ENCODE data around the gene BCAP31.

The BCAP31 gene

DNA sequence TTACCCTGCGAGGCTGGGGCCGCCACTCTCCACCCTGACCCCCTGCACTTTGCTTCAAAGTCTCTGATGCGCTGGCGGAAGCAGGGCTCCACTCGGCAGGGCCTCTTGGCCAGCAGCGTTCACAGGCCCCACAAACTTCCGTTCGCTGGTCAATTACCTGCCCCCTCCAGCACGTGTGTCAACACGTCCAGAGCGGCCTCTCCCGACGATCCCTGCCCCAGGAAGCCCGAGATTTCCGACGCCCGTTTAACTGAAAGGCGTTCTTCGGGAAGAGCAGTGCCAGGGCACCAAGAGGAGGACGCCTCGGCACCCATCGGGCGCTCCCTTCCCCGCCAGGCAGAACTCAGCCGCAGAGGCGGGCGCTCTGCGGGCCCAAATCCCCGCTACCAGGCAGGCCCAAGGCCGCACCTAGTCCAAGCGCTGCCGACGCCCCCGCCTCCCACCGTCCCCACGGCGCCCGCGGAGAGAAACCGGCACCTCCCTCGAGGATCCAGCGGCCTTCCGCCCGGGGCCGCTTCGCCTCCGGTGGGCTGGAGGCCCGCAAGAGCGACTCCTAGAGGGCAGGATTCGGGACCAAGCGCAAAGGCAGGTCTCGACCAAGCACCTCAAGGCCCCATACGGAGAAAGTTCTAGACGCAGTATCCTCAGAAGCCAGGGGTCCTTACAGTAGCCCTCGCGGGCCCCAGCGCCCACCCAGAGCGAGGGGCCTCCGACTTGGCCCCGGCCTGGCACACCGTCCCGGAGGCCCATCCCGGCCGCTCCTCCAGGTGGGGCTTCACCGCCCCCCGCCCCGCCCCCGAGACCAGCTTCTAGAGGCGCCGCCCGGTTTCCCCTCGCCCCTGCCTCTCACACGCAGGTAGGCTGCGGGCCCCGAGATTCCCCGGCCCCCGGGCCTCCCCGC lies 586 bp downstream of the BCAP31 start:
- H3K4me3 ChIP-seq (ENCODE audit: low read depth, low read length): peak overlapping the region; percentile 71
- no peak for DNase-seq (ENCODE audit: low read depth)
- TF ChIP-seq, protein P1, sequence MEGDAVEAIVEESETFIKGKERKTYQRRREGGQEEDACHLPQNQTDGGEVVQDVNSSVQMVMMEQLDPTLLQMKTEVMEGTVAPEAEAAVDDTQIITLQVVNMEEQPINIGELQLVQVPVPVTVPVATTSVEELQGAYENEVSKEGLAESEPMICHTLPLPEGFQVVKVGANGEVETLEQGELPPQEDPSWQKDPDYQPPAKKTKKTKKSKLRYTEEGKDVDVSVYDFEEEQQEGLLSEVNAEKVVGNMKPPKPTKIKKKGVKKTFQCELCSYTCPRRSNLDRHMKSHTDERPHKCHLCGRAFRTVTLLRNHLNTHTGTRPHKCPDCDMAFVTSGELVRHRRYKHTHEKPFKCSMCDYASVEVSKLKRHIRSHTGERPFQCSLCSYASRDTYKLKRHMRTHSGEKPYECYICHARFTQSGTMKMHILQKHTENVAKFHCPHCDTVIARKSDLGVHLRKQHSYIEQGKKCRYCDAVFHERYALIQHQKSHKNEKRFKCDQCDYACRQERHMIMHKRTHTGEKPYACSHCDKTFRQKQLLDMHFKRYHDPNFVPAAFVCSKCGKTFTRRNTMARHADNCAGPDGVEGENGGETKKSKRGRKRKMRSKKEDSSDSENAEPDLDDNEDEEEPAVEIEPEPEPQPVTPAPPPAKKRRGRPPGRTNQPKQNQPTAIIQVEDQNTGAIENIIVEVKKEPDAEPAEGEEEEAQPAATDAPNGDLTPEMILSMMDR (IDR thresholded peaks at IDR 0.05; ENCODE audit: control insufficient read depth, extremely low read depth, insufficient read depth): peak; percentile 33

DNA sequence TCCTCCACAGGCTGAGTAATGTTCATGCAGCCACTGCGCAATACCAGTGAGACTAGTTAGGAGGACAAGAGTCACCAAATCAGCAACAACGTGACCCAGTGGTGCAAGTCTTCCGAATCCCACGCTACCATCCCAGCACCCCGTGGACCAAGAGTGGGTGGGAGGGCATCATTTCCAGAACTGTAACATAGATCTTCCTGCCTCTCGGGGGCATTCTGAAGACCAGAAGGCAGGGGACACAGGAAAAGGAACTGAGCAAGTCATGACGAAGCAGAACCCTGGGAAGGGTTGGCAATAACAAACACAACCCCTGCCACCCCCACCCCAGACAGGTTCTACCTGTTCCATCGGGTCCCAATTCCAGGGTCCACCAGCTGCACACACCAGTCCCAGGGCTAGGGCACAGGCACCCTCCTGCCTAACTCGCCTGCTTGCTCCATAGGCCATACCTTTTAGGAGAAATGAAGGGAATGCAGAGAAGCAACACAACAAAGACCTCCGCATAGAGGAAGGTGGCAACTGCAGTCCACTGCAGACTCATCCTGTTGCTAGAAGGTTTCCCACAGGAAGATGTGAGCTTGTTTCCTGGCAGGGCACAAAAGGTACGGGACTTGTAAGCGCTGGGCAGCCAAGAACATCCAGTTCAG lies 1.4 kb downstream of the BCAP31 start:
- H3K4me3 ChIP-seq (ENCODE audit: low read depth, low read length): peak overlapping the region; percentile 71
- TF ChIP-seq, protein P1 (IDR thresholded peaks at IDR 0.05; ENCODE audit: control insufficient read depth, extremely low read depth, insufficient read depth): no peak
- DNase-seq (ENCODE audit: low read depth): no peak

DNA sequence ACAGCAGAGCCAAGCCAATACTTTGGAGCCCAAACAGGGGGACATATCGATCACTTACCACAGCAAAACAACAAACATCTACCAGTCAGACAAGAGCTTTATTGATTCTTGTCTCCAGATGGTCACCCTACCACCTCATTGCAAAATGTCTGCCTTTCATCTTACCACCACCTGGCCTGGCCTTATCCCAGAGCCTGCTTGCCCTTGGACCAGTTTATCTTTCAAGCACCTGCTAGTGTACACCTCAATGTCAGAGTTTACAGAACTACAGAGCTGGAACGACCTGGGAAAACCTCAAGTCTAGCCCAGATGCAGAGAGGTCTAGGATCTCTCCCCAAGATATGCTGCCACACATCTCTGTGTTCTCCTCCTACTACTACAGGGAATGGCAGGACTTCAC lies 4.5 kb downstream of the BCAP31 start:
- H3K4me3 ChIP-seq (ENCODE audit: low read depth, low read length): no peak overlapping the region
- TF ChIP-seq, protein P1 (IDR thresholded peaks at IDR 0.05; ENCODE audit: control insufficient read depth, extremely low read depth, insufficient read depth): no peak
- DNase-seq (ENCODE audit: low read depth): no peak

DNA sequence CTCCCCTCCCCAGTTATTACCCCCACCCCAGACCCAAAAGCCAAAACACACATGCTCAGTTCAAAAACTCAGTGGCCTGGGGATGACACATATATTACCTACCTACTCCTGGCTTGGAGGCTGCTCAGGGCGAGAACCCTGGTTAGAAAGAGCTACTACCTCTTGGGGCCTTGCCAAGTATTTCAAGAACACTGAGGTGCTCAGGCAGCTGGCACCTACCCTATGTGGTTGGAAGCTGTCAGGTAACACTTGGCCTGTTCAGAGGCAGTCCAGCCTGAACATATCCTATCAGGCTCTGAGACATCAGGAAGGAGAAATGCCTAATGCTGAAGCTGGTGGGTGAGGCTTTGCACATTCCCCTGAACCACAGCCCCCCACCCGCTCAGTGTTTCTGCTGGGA lies 4.9 kb downstream of the BCAP31 start:
- DNase-seq (ENCODE audit: low read depth): no peak
- TF ChIP-seq, protein P1 (IDR thresholded peaks at IDR 0.05; ENCODE audit: control insufficient read depth, extremely low read depth, insufficient read depth): no peak
- H3K4me3 ChIP-seq (ENCODE audit: low read depth, low read length): no peak overlapping the region

DNA sequence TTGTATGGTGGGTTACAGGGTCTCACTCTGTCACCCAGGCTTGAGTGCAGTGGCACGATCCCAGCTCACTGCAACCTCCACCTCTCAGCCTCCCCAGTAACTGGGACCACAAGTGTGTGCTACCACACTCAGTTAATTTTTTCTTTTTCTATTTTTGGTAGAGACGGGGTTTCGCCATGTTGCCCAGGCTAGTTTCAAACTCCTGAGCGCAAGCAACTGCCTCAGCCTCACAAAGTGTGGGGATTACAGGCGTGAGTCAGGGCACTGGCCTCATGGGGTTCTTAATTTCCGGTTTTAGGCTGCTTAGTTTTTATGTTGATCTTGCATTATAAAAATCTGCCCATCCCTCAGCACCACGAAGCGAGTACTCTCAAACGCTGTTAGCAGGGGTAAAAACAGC lies 6.7 kb downstream of the BCAP31 start:
- no peak for DNase-seq (ENCODE audit: low read depth)
- TF ChIP-seq, protein P1 (IDR thresholded peaks at IDR 0.05; ENCODE audit: control insufficient read depth, extremely low read depth, insufficient read depth): no peak
- H3K4me3 ChIP-seq (ENCODE audit: low read depth, low read length): no peak overlapping the region

DNA sequence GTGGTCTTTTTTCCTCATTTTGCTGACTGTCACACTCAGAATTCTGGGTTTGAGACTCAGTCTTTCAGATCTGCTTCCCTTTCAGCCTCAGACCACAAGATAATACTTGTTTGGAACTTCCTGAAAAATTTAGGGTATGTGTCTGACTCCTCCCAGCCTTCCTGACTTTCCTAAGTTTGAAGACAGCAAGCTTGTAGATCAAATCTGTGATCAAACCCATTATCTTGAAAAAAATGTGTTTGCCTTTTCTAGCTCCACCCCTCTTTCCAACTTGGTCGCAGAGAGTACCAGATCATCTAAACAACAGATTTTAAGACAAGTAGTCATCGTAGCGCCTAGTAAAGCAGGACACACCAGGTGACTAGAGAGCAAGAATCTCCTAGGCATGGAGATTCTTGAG lies 9.9 kb downstream of the BCAP31 start:
- no peak for DNase-seq (ENCODE audit: low read depth)
- TF ChIP-seq, protein P1 (IDR thresholded peaks at IDR 0.05; ENCODE audit: control insufficient read depth, extremely low read depth, insufficient read depth): no peak
- H3K4me3 ChIP-seq (ENCODE audit: low read depth, low read length): no peak overlapping the region
